Activated CD4-positive, alpha-beta T cell treated with anti-CD3 and anti-CD28 coated beads, Interleukin-2, amount 10 ng/mL, durations not matched to agents 7 days and 5 days (primary cell): Measurements from ENCODE around the gene GPR108. TPM values are rescaled to one million over a fixed set of nuclear protein-coding genes. Genes with fewer than 3 reads are reported as not detected.

Source experiments
- CTCF ChIA-PET: fragments of 350-600 bp; sonication (Branson Sonifier 250); formaldehyde crosslinking; loops from one replicate; lab custom pipeline; 2021; ENCODE audit warnings: antibody characterized with exemption; lab: Charles Lee
- POLR2A ChIA-PET: fragments of 350-600 bp; sonication (Branson Sonifier 250); formaldehyde crosslinking; loops from one replicate; lab custom pipeline; 2021; ENCODE audit warnings: antibody characterized with exemption; lab: Charles Lee
- DNase-seq: peaks from one replicate; pipeline ENCODE4 v3.0.0-alpha.2; 2020
- H3K27ac Mint-ChIP-seq: one replicate; pipeline ENCODE4 v1.8.0; 2021; ENCODE audit warnings: mild to moderate bottlenecking, moderate library complexity, mixed read lengths
- H3K27me3 Mint-ChIP-seq: one replicate; pipeline ENCODE4 v1.8.0; 2021; ENCODE audit warnings: mixed read lengths
- H3K36me3 Mint-ChIP-seq: one replicate; pipeline ENCODE4 v1.8.0; 2021; ENCODE audit warnings: low read depth, mixed read lengths
- H3K4me1 Mint-ChIP-seq: one replicate; pipeline ENCODE4 v1.8.0; 2021; ENCODE audit warnings: mixed read lengths
- H3K4me3 Mint-ChIP-seq: one replicate; pipeline ENCODE4 v1.8.0; 2021; ENCODE audit warnings: mild to moderate bottlenecking, moderate library complexity, mixed read lengths
- H3K9me3 Mint-ChIP-seq: one replicate; pipeline ENCODE4 v1.8.0; 2021; ENCODE audit warnings: mixed read lengths
- total RNA-seq, 2 experiments: library from RNA; stranded (reverse); gene quantifications; one replicate each; pipeline ENCODE4 v1.2.3, GENCODE V29; 2021

Gene GPR108
- total RNA-seq, 2 experiments from 2014 or later = 64.6 TPM

DNA sequence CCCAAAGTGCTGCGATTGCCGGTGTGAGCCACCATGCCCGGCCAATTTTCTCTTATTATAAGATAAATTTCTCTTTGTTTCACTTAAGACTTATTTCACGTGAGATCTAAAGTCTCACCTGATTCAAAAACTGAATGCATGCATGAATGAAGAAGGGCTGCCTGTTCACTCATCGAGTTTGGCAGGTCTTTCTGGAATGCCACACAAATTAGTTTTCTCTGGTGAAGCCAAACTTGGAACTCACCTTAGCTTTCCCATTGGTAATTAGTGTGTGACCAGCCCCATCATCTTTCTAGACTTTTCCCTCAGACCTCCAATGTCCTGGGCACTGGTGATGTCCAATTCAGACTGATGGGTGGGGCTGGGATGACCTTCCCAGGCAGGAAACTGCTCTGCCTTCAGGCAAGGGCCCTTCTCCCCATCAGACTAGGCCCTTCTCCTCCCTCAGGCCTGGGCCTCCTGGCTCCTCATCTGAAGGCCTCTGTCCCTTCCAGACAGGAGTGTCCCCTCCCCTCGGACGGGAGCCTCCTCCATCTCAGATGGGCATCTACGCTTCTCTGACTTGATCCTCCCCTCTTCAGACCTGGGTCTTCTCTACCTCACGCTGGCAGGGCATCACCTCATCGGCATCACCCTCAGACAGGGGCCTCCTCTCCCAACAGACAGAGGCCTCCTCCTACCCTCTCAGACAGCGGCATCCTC lies 31.3 kb downstream of the GPR108 start:
- ChIA-PET POLR2A (no interaction called here), CTCF (interaction anchor here (0.9 to 1.5 kb wide), 2 partner anchors 18 to 26 kb away, joined by 3 to 4 read pairs; no protein-coding TSS in a partner anchor)
- Mint-ChIP-seq H3K27ac (no peak overlapping the region), H3K4me3 (no peak overlapping the region), H3K36me3 (no peaks in the 10 kb centered on the region), H3K27me3 (peaks cover 32% of the 10 kb centered on the region), H3K4me1 (peaks cover 4% of the 10 kb centered on the region), H3K9me3 (no peaks in the 10 kb centered on the region)
- DNase-seq = no peak

DNA sequence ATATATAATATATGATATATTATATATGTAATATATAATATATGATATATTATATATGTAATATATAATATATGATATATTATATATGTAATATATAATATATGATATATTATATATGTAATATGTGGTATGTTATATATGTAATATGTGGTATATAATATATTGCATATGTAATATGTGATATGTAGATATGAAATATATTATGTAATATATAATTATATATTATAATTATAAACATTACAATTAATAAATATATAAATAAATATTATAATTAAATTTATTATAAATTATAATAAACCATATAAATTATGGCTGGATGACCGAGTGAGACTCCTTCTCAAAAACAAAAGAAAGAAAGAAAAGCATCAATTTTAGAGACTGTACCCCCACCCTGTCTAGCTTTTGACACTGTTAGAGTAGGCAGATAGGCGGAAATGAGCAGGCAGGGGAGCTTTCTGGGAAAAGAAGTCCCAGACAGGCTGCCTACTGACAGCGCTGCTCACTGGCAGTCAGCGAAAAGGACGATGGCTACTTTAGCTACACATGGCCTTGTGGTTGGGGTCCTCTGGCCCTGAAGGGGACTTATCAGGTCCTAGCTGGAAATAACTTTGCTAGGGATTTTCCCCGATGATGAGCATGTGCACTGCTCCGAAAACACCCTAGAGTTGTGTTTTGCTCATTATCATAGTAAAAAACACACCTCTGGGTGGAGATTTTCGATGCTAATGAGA lies 36.6 kb downstream of the GPR108 start:
- ChIA-PET POLR2A (no interaction called here), CTCF (no interaction called here)
- H3K27ac Mint-ChIP-seq = no peak overlapping the region
- H3K4me3 Mint-ChIP-seq = no peak overlapping the region
- peaks cover 2% of the 10 kb centered on the region for H3K9me3 Mint-ChIP-seq
- H3K36me3 Mint-ChIP-seq = no peaks in the 10 kb centered on the region
- DNase-seq = no peak
- peaks cover 4% of the 10 kb centered on the region for H3K4me1 Mint-ChIP-seq
- no peaks in the 10 kb centered on the region for H3K27me3 Mint-ChIP-seq

DNA sequence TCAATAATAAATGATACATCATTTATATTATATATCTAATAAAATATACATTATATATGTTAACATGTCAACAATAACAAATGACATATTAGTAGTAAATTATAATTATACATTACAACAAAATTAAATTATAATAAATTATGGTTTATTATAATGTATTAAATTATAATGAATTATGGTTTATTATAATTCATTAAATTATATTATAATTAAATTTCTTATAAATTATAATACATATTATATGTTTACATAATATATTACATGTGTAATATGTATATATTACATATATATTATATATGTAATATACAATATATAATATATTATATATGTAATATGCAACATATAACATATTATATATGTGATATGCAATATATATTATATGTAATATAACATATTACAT lies 37.4 kb downstream of the GPR108 start:
- H3K4me1 Mint-ChIP-seq = peaks cover 4% of the 10 kb centered on the region
- no peaks in the 10 kb centered on the region for H3K27me3 Mint-ChIP-seq
- ChIA-PET POLR2A (no interaction called here), CTCF (no interaction called here)
- H3K4me3 Mint-ChIP-seq = no peak overlapping the region
- no peaks in the 10 kb centered on the region for H3K36me3 Mint-ChIP-seq
- no peak overlapping the region for H3K27ac Mint-ChIP-seq
- no peak for DNase-seq
- peaks cover 2% of the 10 kb centered on the region for H3K9me3 Mint-ChIP-seq

DNA sequence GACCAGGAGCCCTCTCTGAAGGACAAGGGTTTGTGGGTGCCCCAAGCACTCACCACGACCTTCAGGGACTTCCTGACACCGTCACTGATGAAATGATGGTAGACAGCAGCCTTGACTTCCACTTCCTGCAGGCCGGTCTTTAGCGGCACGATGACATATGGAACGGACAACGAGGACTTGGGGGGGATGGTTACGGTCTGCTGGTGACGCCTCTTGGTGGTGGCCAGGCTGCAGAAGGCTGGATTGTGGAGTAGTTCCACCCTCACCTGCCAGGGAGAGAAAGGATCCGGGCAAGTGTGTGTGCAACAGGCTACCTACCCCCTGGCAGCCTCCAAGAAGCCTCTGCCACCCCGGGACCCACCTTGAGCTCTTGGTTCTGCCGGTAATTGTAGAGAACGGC lies 40.1 kb downstream of the GPR108 start:
- DNase-seq = no peak
- Mint-ChIP-seq H3K27me3 (no peaks in the 10 kb centered on the region), H3K9me3 (peaks cover 2% of the 10 kb centered on the region), H3K4me1 (peaks cover 4% of the 10 kb centered on the region), H3K36me3 (no peaks in the 10 kb centered on the region), H3K4me3 (no peak overlapping the region), H3K27ac (no peak overlapping the region)
- ChIA-PET POLR2A (no interaction called here), CTCF (no interaction called here)

DNA sequence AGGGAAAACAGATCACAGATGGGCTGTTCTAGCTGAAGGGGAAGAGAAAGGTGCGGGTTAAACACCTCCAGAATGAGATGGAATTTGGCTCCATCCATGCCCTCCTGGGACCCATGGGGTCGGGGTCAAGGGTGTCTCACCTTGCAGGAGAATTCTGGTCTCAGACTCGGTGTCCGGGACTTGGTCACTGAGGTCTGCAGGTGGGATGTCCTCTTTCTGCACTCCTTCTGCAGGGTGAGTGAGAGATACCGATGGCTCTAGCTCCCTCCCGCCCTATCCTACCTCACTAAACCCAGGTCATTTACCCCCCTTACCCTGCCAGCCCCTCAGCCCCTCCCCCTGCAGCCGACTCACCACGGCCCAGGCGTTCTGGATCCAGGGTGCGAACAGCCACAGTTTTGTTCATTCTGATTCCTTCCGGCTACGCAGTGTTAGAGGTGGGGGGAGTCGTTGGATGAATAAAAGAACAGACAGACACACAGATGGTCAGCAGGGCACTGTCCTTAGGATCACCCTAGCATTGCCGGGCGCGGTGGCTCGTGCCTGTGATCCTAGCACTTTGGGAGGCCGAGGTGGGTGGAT lies 41.0 kb downstream of the GPR108 start:
- peaks cover 4% of the 10 kb centered on the region for H3K4me1 Mint-ChIP-seq
- CTCF ChIA-PET = interaction anchor here (0.7 to 1.5 kb wide), 3 partner anchors 15 to 42 kb away, joined by 3 read pairs; no protein-coding TSS in a partner anchor

DNA sequence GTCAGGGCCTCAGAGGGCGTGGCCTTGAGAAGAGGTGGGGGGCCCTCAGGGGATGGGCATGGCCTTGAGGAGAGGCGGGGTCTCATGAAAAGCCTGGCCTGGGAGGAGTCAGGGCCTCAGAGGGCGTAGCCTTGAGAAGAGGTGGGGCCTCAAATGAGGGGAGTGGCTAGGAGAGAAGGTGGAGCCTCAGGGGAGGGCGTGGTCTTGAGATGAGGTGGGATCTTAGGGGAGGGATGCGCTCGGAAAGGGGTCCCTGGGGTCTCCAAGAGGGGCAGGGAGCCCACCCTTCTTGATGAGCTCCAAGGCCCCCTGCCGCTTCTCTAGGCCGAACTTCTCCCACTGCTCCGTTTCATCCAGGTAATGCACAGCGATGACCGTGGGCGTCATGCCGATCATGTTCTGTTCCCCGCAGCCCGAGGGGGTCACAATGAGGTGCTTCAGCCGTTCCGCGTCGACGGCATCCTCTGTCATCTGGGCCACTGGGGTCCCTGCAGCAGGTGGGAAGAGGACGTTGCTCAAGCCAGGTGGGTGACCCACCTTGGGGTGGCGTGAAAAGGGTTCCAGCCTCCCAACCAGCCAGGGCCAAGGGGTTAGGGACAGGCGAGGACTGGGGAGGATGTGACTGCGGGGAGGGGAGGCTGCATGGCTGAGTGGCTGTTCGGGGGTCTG lies 43.1 kb downstream of the GPR108 start:
- no peak overlapping the region for H3K27ac Mint-ChIP-seq
- no peaks in the 10 kb centered on the region for H3K36me3 Mint-ChIP-seq
- POLR2A ChIA-PET = no interaction called here
- H3K4me3 Mint-ChIP-seq = no peak overlapping the region
- H3K9me3 Mint-ChIP-seq = no peaks in the 10 kb centered on the region
- H3K27me3 Mint-ChIP-seq = no peaks in the 10 kb centered on the region
- CTCF ChIA-PET = no interaction called here
- H3K4me1 Mint-ChIP-seq = peaks cover 4% of the 10 kb centered on the region
- no peak for DNase-seq

More for the DNA sequence above, 41.0 kb downstream of the GPR108 start:
- no peak overlapping the region for H3K4me3 Mint-ChIP-seq
- no peak overlapping the region for H3K27ac Mint-ChIP-seq
- POLR2A ChIA-PET = interaction anchor here (0.6 kb wide), 1 partner anchor 26 kb away, joined by 4 read pairs; no protein-coding TSS in a partner anchor
- peaks cover 2% of the 10 kb centered on the region for H3K9me3 Mint-ChIP-seq
- H3K27me3 Mint-ChIP-seq = no peaks in the 10 kb centered on the region
- no peaks in the 10 kb centered on the region for H3K36me3 Mint-ChIP-seq
- no peak for DNase-seq

DNA sequence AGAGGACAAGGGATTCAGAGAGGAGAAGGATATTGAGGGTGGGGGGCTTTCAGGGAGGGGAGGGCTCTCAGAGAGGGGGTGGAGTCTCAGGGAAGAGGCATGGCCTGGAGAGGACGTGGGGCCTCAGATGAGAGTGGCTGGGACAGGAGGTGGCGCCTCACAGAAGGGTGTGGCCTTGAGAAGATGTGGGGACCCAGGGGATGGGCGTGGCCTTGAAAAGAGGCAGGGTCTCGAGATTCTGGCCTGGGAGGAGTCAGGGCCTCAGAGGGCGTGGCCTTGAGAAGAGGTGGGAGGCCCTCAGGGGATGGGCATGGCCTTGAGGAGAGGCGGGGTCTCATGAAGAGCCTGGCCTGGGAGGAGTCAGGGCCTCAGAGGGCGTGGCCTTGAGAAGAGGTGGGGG lies 43.7 kb downstream of the GPR108 start:
- peaks cover 4% of the 10 kb centered on the region for H3K4me1 Mint-ChIP-seq
- no peak overlapping the region for H3K4me3 Mint-ChIP-seq
- H3K36me3 Mint-ChIP-seq = no peaks in the 10 kb centered on the region
- no peaks in the 10 kb centered on the region for H3K27me3 Mint-ChIP-seq
- ChIA-PET POLR2A (no interaction called here), CTCF (interaction anchor here (0.8 kb wide), 1 partner anchor 21 kb away, joined by 3 read pairs; no protein-coding TSS in a partner anchor)
- no peak overlapping the region for H3K27ac Mint-ChIP-seq
- no peak for DNase-seq
- peaks cover 3% of the 10 kb centered on the region for H3K9me3 Mint-ChIP-seq

DNA sequence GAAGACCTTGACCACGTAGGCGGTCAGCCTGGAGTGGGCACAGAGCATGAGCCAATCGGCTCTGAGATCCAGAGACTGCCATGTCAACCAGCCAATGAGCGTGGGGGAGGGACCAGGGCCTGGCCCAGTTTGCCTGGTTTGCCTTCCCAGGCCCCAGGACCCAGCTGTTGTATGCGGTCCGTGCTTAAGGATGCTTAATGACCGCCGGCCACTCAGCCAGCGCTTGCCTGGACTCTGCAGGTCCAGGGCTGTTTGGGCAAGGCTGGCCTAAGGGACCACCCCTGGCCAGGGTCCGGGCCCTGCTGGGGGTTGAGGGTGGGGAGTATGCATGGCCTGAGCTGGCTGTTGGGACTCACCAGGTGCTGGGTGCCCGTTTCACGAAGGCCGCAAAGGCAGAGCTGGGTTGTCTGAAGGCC lies 44.3 kb downstream of the GPR108 start:
- Mint-ChIP-seq H3K4me1 (peaks cover 4% of the 10 kb centered on the region), H3K27ac (no peak overlapping the region), H3K4me3 (no peak overlapping the region), H3K36me3 (no peaks in the 10 kb centered on the region), H3K9me3 (peaks cover 5% of the 10 kb centered on the region), H3K27me3 (no peaks in the 10 kb centered on the region)
- ChIA-PET CTCF (interaction anchor here (0.8 kb wide), 1 partner anchor 21 kb away, joined by 3 read pairs; no protein-coding TSS in a partner anchor), POLR2A (no interaction called here)
- DNase-seq = no peak

DNA sequence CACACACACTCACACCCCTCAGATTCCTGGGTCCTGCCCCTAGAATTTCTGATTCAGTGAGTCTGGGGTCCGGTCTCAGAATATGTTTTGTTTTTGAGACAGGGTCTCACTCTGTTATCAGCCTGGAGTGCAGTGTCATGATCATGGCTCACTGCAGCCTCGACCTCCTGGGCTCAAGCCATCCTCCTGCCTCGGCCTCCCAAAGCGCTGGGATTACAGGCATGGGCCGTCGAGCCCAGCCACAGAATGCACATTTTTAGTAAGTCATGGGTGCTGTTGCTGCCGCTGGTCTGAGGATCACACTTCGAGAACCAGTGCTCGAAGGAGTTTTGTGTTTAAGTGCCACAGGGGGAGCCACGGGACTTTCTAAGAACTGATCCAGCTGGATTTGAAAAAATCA lies 45.4 kb downstream of the GPR108 start:
- H3K4me3 Mint-ChIP-seq = no peak overlapping the region

DNA sequence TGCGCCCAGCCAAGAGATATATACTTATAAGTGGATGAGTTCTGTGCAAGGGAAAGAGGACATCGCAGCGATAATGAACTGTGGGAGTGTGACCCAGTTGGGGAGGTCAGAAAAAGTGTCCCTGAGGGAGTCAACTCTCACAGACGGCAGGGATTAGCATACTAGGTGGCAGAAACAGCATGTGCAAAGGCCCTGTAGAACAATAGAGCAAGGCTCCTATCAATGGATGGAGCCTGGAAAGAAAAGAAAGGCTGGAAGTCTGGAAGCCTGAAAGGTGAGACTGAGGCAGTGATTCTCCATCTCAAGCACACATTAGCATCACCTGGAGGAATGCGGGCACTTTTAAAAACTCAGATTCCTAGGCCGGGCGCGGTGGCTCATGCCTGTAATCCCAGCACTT lies 46.0 kb downstream of the GPR108 start:
- ChIA-PET POLR2A (no interaction called here), CTCF (no interaction called here)
- no peaks in the 10 kb centered on the region for H3K36me3 Mint-ChIP-seq
- H3K4me3 Mint-ChIP-seq = no peak overlapping the region
- DNase-seq = no peak
- H3K9me3 Mint-ChIP-seq = peaks cover 5% of the 10 kb centered on the region
- no peaks in the 10 kb centered on the region for H3K4me1 Mint-ChIP-seq
- no peak overlapping the region for H3K27ac Mint-ChIP-seq
- no peaks in the 10 kb centered on the region for H3K27me3 Mint-ChIP-seq

More for the DNA sequence above, 45.4 kb downstream of the GPR108 start:
- DNase-seq = no peak
- no peaks in the 10 kb centered on the region for H3K36me3 Mint-ChIP-seq
- no peaks in the 10 kb centered on the region for H3K27me3 Mint-ChIP-seq
- peaks cover 5% of the 10 kb centered on the region for H3K9me3 Mint-ChIP-seq
- ChIA-PET CTCF (no interaction called here), POLR2A (no interaction called here)
- peaks cover under 1% of the 10 kb centered on the region for H3K4me1 Mint-ChIP-seq
- peak overlapping the region; percentile 3 for H3K27ac Mint-ChIP-seq

DNA sequence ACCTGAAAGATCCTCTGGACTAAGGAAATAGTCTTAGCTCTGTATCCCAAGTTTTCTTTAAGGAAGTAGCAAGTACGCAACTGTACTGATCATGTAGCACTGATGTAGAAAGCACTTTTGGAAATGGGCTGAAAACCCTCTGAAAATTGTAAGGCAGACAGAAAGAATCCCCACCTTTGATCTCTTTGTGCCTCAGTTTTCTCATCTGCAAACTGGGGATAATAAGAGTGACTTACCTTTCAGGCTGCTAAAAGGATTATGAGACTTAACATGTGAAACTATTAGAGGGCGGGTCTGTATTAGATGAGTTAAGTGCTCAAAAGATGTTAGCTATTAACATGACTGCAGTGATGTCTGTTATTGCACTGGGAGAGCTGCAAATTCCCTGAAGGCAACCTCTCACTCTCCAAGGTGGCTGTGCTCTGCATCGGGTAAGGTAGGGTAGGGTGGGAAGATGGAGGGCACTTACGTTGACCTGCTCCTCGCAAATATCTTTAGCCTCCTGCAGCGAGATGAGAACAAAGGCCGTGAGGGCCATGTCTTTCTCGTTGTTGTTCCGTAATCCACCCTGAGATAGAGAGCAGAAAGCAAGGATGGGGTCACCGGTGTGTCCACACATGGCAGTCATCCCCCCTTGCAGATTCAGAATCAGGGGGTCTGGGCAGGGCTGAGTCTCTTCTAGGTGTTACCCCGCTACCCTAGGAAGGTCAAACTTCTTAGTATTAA lies 47.1 kb downstream of the GPR108 start:
- no peak for DNase-seq
- Mint-ChIP-seq H3K9me3 (peaks cover 5% of the 10 kb centered on the region), H3K27ac (no peak overlapping the region), H3K27me3 (no peaks in the 10 kb centered on the region), H3K4me1 (no peaks in the 10 kb centered on the region), H3K36me3 (no peaks in the 10 kb centered on the region), H3K4me3 (no peak overlapping the region)
- POLR2A ChIA-PET = no interaction called here
- CTCF ChIA-PET = interaction anchor here (0.6 kb wide), 1 partner anchor 177 kb away, joined by 3 read pairs; no protein-coding TSS in a partner anchor

DNA sequence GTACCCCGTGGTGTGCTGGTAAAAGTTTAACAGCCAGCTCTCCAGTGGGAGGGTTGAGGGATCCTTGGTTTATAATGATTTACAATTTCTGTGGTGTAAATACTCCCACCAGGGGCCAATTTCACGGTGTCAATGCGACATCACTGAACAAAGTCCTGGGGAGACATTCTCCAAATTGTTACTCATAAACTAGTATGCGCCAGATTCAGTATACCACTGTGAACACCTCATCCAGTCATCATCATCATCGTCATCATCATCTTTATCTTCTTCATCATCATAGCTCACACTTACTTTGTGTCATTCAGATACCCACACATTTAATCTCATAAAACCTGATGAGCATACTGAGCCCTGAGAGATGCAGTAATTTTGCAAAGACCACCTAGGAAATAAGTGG lies 50.3 kb downstream of the GPR108 start:
- Mint-ChIP-seq H3K4me3 (no peak overlapping the region), H3K27ac (no peak overlapping the region), H3K9me3 (peaks cover 5% of the 10 kb centered on the region), H3K4me1 (no peaks in the 10 kb centered on the region), H3K27me3 (peaks cover 6% of the 10 kb centered on the region), H3K36me3 (no peaks in the 10 kb centered on the region)
- POLR2A ChIA-PET = no interaction called here
- CTCF ChIA-PET = no interaction called here
- no peak for DNase-seq
